ENCODE measurements around the gene TPSD1. TPM values are rescaled to one million over a fixed set of nuclear protein-coding genes. Genes with fewer than 3 reads are reported as not detected.
A peak's percentile ranks its signal among the peaks of the same experiment; 100 is the strongest.

The TPSD1 gene
- total RNA-seq, 1 donor from 2014 or later: not detected

DNA sequence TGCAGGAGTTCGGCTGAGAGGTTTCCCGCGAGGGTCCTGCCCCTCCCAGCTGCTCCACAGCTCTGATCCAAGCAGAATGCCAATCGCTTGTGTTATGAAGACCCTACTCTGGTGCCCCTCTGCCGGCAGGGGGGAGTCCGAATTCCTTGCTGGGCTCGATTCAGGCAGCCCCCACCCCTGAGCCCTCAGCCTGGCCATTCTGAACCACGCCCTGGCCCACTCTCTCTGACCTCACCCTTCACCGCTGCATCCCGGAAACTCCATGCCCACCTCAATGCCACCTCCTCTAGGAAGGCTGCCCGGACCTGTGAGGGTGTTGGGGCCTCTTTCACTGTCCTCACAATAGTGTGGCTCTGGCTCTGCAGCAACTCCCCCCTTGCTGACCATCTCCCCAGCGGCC is 45.7 kb downstream of the TPSD1 start:
- H3K9me3 Mint-ChIP-seq: no peaks in the 10 kb centered on the region
- TF ChIP-seq, protein P1, sequence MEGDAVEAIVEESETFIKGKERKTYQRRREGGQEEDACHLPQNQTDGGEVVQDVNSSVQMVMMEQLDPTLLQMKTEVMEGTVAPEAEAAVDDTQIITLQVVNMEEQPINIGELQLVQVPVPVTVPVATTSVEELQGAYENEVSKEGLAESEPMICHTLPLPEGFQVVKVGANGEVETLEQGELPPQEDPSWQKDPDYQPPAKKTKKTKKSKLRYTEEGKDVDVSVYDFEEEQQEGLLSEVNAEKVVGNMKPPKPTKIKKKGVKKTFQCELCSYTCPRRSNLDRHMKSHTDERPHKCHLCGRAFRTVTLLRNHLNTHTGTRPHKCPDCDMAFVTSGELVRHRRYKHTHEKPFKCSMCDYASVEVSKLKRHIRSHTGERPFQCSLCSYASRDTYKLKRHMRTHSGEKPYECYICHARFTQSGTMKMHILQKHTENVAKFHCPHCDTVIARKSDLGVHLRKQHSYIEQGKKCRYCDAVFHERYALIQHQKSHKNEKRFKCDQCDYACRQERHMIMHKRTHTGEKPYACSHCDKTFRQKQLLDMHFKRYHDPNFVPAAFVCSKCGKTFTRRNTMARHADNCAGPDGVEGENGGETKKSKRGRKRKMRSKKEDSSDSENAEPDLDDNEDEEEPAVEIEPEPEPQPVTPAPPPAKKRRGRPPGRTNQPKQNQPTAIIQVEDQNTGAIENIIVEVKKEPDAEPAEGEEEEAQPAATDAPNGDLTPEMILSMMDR (IDR thresholded peaks at IDR 0.05; ENCODE audit: unreplicated experiment): no peak
- H3K27ac Mint-ChIP-seq: no peak overlapping the region
- H3K4me1 Mint-ChIP-seq: peaks cover 24% of the 10 kb centered on the region
- no peak overlapping the region for H3K4me3 Mint-ChIP-seq
- peaks cover 18% of the 10 kb centered on the region for H3K27me3 Mint-ChIP-seq (ENCODE audit: low read depth)
- no peaks in the 10 kb centered on the region for H3K36me3 Mint-ChIP-seq
- DNase-seq (ENCODE audit: low spot score in 2 of 2, unreplicated experiment in 2 of 2): no peak

GRCh38 chr16:1305823-1306222 is 50.0 kb downstream of the TPSD1 start:
- TF ChIP-seq, protein P1 (IDR thresholded peaks at IDR 0.05; ENCODE audit: unreplicated experiment): no peak
- DNase-seq (ENCODE audit: low spot score in 2 of 2, unreplicated experiment in 2 of 2): no peak
- Mint-ChIP-seq H3K9me3 (no peaks in the 10 kb centered on the region), H3K27me3 (ENCODE audit: low read depth) (peaks cover 8% of the 10 kb centered on the region), H3K4me1 (peaks cover 19% of the 10 kb centered on the region), H3K4me3 (no peak overlapping the region), H3K36me3 (no peaks in the 10 kb centered on the region), H3K27ac (no peak overlapping the region)

DNA sequence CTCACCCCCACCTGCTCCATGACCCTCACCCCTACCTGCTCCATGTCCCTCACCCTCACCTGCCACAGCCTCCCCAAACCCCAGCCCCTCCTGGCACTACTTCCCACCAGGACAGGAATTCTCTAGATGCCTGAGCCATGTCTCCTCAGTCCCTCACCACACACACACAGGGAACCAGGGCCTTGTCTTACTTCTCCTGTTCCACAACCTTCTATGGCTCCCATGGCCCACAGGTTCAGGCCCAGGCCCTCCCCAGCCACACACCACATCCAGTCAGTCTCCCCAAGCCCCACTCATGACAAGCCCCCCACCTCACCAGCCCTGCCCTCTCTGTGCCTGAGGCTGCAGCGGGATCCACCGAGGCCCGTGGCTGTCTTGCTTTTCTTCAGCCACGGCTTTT is 50.5 kb downstream of the TPSD1 start:
- H3K36me3 Mint-ChIP-seq: no peaks in the 10 kb centered on the region
- peaks cover 8% of the 10 kb centered on the region for H3K27me3 Mint-ChIP-seq (ENCODE audit: low read depth)
- peak overlapping the region; percentile 12 for H3K27ac Mint-ChIP-seq
- peaks cover 23% of the 10 kb centered on the region for H3K4me1 Mint-ChIP-seq
- no peak for DNase-seq (ENCODE audit: low spot score in 2 of 2, unreplicated experiment in 2 of 2)
- peak overlapping the region; percentile 38 for H3K4me3 Mint-ChIP-seq
- TF ChIP-seq, protein P1 (IDR thresholded peaks at IDR 0.05; ENCODE audit: unreplicated experiment): no peak
- no peaks in the 10 kb centered on the region for H3K9me3 Mint-ChIP-seq

GRCh38 chr16:1308036-1308976 is 52.4 kb downstream of the TPSD1 start:
- H3K36me3 Mint-ChIP-seq: no peaks in the 10 kb centered on the region
- peaks cover 28% of the 10 kb centered on the region for H3K4me1 Mint-ChIP-seq
- peak overlapping the region; percentile 86 for H3K4me3 Mint-ChIP-seq
- H3K27me3 Mint-ChIP-seq (ENCODE audit: low read depth): no peaks in the 10 kb centered on the region
- peak overlapping the region; percentile 40 for H3K27ac Mint-ChIP-seq
- no peaks in the 10 kb centered on the region for H3K9me3 Mint-ChIP-seq
- DNase-seq (ENCODE audit: low spot score in 2 of 2, unreplicated experiment in 2 of 2): no peak
- TF ChIP-seq, protein P1 (IDR thresholded peaks at IDR 0.05; ENCODE audit: unreplicated experiment): no peak

Other genes starting within 250 kb of the TPSD1 start
- gene SSTR5, start 183.3 kb upstream of the TPSD1 start, total RNA-seq: not detected in 3 replicates
- gene C1QTNF8, start 159.8 kb upstream of the TPSD1 start, total RNA-seq: 0.20 TPM in 1 of 3 replicates, not detected in the others
- gene CACNA1H, start 103.0 kb upstream of the TPSD1 start, total RNA-seq: 40.8 to 49.1 TPM (median 41.8 TPM) in 3 replicates
- not detected in 3 replicates for gene TPSG1, start 30.8 kb upstream of the TPSD1 start, total RNA-seq
- not detected in 3 replicates for gene TPSB2, start 25.9 kb upstream of the TPSD1 start, total RNA-seq
- not detected in 3 replicates for gene TPSAB1, start 15.4 kb upstream of the TPSD1 start, total RNA-seq
- gene UBE2I, start 53.6 kb downstream of the TPSD1 start, total RNA-seq: 205 to 214 TPM (median 208 TPM) in 3 replicates
- gene BAIAP3, start 77.6 kb downstream of the TPSD1 start, total RNA-seq: 1.3 to 2.4 TPM (median 2.3 TPM) in 3 replicates
- 42.1 to 43.7 TPM (median 42.7 TPM) in 3 replicates for gene TSR3, start 95.8 kb downstream of the TPSD1 start, total RNA-seq
- 47.8 to 52.9 TPM (median 48.4 TPM) in 3 replicates for gene GNPTG, start 95.9 kb downstream of the TPSD1 start, total RNA-seq
- gene UNKL, start 158.6 kb downstream of the TPSD1 start, total RNA-seq: 38.3 to 43.6 TPM (median 40.2 TPM) in 3 replicates
- 12.9 to 14.6 TPM (median 14.2 TPM) in 3 replicates for gene UQCC4, start 164.7 kb downstream of the TPSD1 start, total RNA-seq
- gene PERCC1, start 175.0 kb downstream of the TPSD1 start, total RNA-seq: not detected in 3 replicates
- 3.9 to 5.6 TPM (median 4.2 TPM) in 3 replicates for gene CCDC154, start 188.5 kb downstream of the TPSD1 start, total RNA-seq
- gene CLCN7, start 219.0 kb downstream of the TPSD1 start, total RNA-seq: 94.5 to 96.1 TPM (median 94.6 TPM) in 3 replicates
- gene PTX4, start 232.9 kb downstream of the TPSD1 start, total RNA-seq: not detected in 3 replicates
- 66.7 to 70.2 TPM (median 69.8 TPM) in 3 replicates for gene TELO2, start 237.3 kb downstream of the TPSD1 start, total RNA-seq